Ascending aorta (tissue), 2 donors: ENCODE data around the gene ABLIM2. TPM values are rescaled to one million over a fixed set of nuclear protein-coding genes. Genes with fewer than 3 reads are reported as not detected.

ENCODE experiments used
- DNase-seq, 2 donors: peaks; one replicate each; pipeline ENCODE4 v3.0.0-alpha.2; 2019; ENCODE audit warnings: low spot score in 2 of 2
- H3K27ac ChIP-seq, 2 donors: fragments of 200-600 bp; sonication (generic); one replicate each; pipeline ENCODE4 v1.5.1; 2016 to 2017; ENCODE audit warnings: mild to moderate bottlenecking in 1 of 2
- H3K27me3 ChIP-seq: fragments of 200-600 bp; sonication (generic); one replicate; pipeline ENCODE4 v1.5.1; 2017
- H3K36me3 ChIP-seq, 2 donors: fragments of 200-600 bp; sonication (generic); one replicate each; pipeline ENCODE4 v1.5.1; 2016
- H3K4me1 ChIP-seq, 2 donors: fragments of 200-600 bp; sonication (generic); one replicate each; pipeline ENCODE4 v1.5.1; 2016 to 2017; ENCODE audit warnings: mild to moderate bottlenecking in 1 of 2
- H3K4me3 ChIP-seq, 2 donors: fragments of 200-600 bp; sonication (generic); one replicate each; pipeline ENCODE4 v1.5.1; 2016 to 2017; ENCODE audit warnings: mild to moderate bottlenecking in 1 of 2
- H3K9me3 ChIP-seq, 2 donors: fragments of 200-600 bp; sonication (generic); one replicate each; pipeline ENCODE4 v1.5.1; 2016
- CTCF ChIP-seq, 3 experiments: fragments of 200-600 bp in 2 of 3; fragments of 450-650 bp in 1 of 3; sonication (generic) in 2 of 3; IDR thresholded peaks; one replicate each; pipeline ENCODE4 v1.5.1; 2016 to 2019; ENCODE audit warnings: antibody characterized with exemption in 3 of 3, mild to moderate bottlenecking in 1 of 3, moderate library complexity in 1 of 3
- intact Hi-C: fragments of 100-400 bp; cut with DNase I; formaldehyde crosslinking; loops from one replicate; pipeline ENCODE4 v1.15.1; 2023
- total RNA-seq: library from RNA; depleted of rRNA; stranded (reverse); fragments of >200 nt; gene quantifications from one replicate; pipeline ENCODE4 v1.1.0, GENCODE V29; 2016

ABLIM2 gene
- total RNA-seq, 1 donor from 2014 or later: 30.8 TPM

GRCh38 chr4:8033067-8033755, 125.4 kb downstream of the ABLIM2 start:
- H3K4me1 ChIP-seq: no peaks in the 10 kb centered on the region
- no peaks in the 10 kb centered on the region for H3K27me3 ChIP-seq
- peaks cover 0 to 5% of the 10 kb centered on the region in 2 donors for H3K36me3 ChIP-seq
- no peak for DNase-seq
- no peak for TF ChIP-seq CTCF (IDR thresholded peaks at IDR 0.05)
- intact Hi-C loops: no loop called here
- no peaks in the 10 kb centered on the region for H3K9me3 ChIP-seq
- H3K27ac ChIP-seq: no peak overlapping the region
- no peak overlapping the region for H3K4me3 ChIP-seq

- TF ChIP-seq CTCF (IDR thresholded peaks at IDR 0.05): no peak
- H3K27me3 ChIP-seq: no peaks in the 10 kb centered on the region
- H3K36me3 ChIP-seq: peaks cover 0 to 5% of the 10 kb centered on the region in 2 donors
- intact Hi-C loops: no loop called here
- DNase-seq: no peak
- H3K4me3 ChIP-seq: no peak overlapping the region
- H3K27ac ChIP-seq: no peak overlapping the region
- H3K9me3 ChIP-seq: no peaks in the 10 kb centered on the region
- no peaks in the 10 kb centered on the region for H3K4me1 ChIP-seq
Measured at GRCh38 chr4:8032381-8032780, 126.2 kb downstream of the ABLIM2 start.

GRCh38 chr4:8030121-8030781, 128.4 kb downstream of the ABLIM2 start:
- no peaks in the 10 kb centered on the region for H3K9me3 ChIP-seq
- H3K27ac ChIP-seq: no peak overlapping the region
- intact Hi-C loops: no loop called here
- no peak for DNase-seq
- no peak for TF ChIP-seq CTCF (IDR thresholded peaks at IDR 0.05)
- no peak overlapping the region for H3K4me3 ChIP-seq
- H3K27me3 ChIP-seq: no peaks in the 10 kb centered on the region
- H3K36me3 ChIP-seq: peaks cover 4 to 5% of the 10 kb centered on the region in 2 donors
- no peaks in the 10 kb centered on the region for H3K4me1 ChIP-seq

- Histone ChIP-seq H3K4me1 (no peaks in the 10 kb centered on the region), H3K27ac (no peak overlapping the region), H3K4me3 (no peak overlapping the region), H3K36me3 (peaks cover 4 to 5% of the 10 kb centered on the region in 2 donors), H3K27me3 (no peaks in the 10 kb centered on the region), H3K9me3 (no peaks in the 10 kb centered on the region)
- TF ChIP-seq CTCF (IDR thresholded peaks at IDR 0.05): no peak
- intact Hi-C loops: no loop called here
- DNase-seq: no peak
Measured at GRCh38 chr4:8029689-8030088, 128.9 kb downstream of the ABLIM2 start.

- no peak for TF ChIP-seq CTCF (IDR thresholded peaks at IDR 0.05)
- Histone ChIP-seq H3K9me3 (no peaks in the 10 kb centered on the region), H3K36me3 (peaks cover 4 to 5% of the 10 kb centered on the region in 2 donors), H3K27ac (no peak overlapping the region), H3K4me3 (no peak overlapping the region), H3K27me3 (no peaks in the 10 kb centered on the region), H3K4me1 (no peaks in the 10 kb centered on the region)
- no peak for DNase-seq
- intact Hi-C loops: no loop called here
Measured at GRCh38 chr4:8028884-8029568, 129.6 kb downstream of the ABLIM2 start.
